SH-SY5Y (cell line): ENCODE measurements around the gene SLC7A6OS.

ENCODE experiments used
- GATA2 ChIP-seq: IDR thresholded peaks from 2 replicates; pipeline ENCODE4 v1.6.1; 2011; ENCODE audit warnings: mild to moderate bottlenecking, low read depth, low read length
- GATA3 ChIP-seq: IDR thresholded peaks from 2 replicates; pipeline ENCODE4 v1.6.1; 2011; ENCODE audit warnings: low read depth, mild to moderate bottlenecking, low read length, moderate library complexity

GRCh38 chr16:68296291-68296690 is 14.5 kb downstream of the SLC7A6OS start:
- no peak for TF ChIP-seq GATA3
- no peak for TF ChIP-seq GATA2
